Measurements from ENCODE around the gene TNPO3. TPM values are rescaled to one million over a fixed set of nuclear protein-coding genes. Genes with fewer than 3 reads are reported as not detected.

Gene TNPO3
- total RNA-seq, 6 donors from 2014 or later = 21.6 to 37.7 (median 33.0) TPM

DNA sequence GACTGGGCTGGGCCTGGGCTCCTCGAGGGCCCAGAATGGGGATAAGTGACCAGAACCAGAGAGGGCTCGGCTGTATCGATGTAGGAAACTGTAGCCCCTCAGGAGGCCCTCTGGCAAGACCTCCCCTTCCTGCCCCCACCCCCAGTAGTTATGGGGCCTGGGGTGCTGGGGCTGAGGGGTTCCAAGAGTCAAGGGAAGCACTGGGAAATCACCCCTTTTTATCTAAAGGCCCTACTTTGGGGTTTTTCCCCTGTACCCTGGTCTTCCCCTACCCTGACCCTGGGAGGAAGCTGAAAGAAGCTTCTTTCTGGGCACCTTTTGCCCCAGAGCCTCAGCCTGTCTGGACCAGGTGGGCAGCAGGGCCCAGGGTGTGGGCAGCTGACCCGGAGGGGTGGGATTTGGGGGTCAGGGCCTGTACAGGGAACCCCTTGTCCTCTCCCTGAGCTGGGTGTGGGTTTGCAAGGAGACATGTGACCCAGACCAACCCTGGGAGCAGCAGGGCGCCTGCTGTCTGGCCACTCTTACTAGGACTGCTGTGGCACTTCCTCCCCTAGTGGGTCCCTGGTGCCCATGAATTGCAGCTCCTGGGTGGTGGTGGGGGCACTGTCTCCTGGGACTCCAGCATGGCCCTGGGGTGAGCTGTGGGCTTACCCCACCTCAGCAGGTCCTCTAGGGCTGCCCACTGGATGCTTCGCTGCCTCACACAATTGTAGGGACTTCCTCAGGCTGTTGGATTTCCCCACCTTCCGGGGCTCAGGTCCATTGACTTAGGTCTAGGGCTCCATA, 115.6 kb downstream of the TNPO3 start:
- no peaks in the 10 kb centered on the region for H3K27me3 ChIP-seq
- DNase-seq = peak in 1 of 2 donors; percentile 65
- peak overlapping the region in 3 of 4 donors; percentile 58 to 66 (median 65) for H3K4me3 ChIP-seq
- no peak for TF ChIP-seq EP300 (IDR thresholded peaks at IDR 0.05)
- peak in 1 of 4 donors; percentile 52 for TF ChIP-seq POLR2A (IDR thresholded peaks at IDR 0.05)
- TF ChIP-seq, protein P1, sequence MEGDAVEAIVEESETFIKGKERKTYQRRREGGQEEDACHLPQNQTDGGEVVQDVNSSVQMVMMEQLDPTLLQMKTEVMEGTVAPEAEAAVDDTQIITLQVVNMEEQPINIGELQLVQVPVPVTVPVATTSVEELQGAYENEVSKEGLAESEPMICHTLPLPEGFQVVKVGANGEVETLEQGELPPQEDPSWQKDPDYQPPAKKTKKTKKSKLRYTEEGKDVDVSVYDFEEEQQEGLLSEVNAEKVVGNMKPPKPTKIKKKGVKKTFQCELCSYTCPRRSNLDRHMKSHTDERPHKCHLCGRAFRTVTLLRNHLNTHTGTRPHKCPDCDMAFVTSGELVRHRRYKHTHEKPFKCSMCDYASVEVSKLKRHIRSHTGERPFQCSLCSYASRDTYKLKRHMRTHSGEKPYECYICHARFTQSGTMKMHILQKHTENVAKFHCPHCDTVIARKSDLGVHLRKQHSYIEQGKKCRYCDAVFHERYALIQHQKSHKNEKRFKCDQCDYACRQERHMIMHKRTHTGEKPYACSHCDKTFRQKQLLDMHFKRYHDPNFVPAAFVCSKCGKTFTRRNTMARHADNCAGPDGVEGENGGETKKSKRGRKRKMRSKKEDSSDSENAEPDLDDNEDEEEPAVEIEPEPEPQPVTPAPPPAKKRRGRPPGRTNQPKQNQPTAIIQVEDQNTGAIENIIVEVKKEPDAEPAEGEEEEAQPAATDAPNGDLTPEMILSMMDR (IDR thresholded peaks at IDR 0.05) = no peak
- TF ChIP-seq POLR2AphosphoS5 (IDR thresholded peaks at IDR 0.05) = no peak
- no peaks in the 10 kb centered on the region for H3K9me3 ChIP-seq
- peak overlapping the region; percentile 68 to 88 (median 78) for H3K27ac ChIP-seq
- H3K4me1 ChIP-seq = peaks cover 14 to 34% (median 15%) of the 10 kb centered on the region in 4 donors
- 56 to 80% methylated on average over 1 to 7 of the region's 7 CpGs for WGBS, 2 donors
- ATAC-seq (ENCODE audit: low FRiP score in 2 of 2) = peak; percentile 50 to 52
- H3K36me3 ChIP-seq = no peaks in the 10 kb centered on the region

DNA sequence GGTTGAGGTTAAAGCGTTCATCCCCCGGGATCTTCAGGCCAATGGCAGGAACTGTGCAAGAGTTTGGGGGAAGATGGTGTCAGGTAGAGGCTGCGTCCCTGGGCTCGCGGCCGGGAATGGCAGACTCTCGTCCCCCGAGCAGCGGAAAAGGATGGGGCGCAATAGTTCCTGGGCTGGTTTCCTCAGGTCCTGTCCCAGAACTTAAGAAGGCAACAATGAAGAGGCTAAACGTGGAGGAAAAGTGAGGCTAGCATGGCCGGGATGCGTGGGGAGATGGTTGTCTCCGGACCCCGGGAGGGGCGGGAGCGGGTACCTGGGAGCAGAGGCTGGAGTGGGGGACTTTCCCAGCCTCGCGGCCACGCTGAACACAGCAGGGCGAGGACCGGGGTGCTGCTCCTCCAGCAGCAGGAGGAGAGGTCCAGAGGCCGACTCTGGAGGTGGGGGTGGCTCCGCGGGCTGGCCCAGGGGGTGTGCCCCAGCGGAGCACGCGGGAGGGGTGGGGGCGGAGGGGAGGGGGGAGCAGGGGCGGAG, 116.3 kb downstream of the TNPO3 start:
- peaks cover 14 to 34% (median 16%) of the 10 kb centered on the region in 4 donors for H3K4me1 ChIP-seq
- WGBS, 2 donors = 0 to 1% methylated on average over 20 to 24 of the region's 30 CpGs
- peak overlapping the region; percentile 68 to 88 (median 78) for H3K27ac ChIP-seq
- peak; percentile 15 to 36 for ATAC-seq (ENCODE audit: low FRiP score in 2 of 2)
- peak in 1 of 2 donors; percentile 86 for DNase-seq
- no peaks in the 10 kb centered on the region for H3K27me3 ChIP-seq
- no peaks in the 10 kb centered on the region for H3K9me3 ChIP-seq
- peak overlapping the region; percentile 47 to 66 (median 62) for H3K4me3 ChIP-seq
- no peaks in the 10 kb centered on the region for H3K36me3 ChIP-seq
- no peak for TF ChIP-seq EP300 (IDR thresholded peaks at IDR 0.05)
- TF ChIP-seq POLR2A (IDR thresholded peaks at IDR 0.05) = peak in 1 of 4 donors; percentile 52

DNA sequence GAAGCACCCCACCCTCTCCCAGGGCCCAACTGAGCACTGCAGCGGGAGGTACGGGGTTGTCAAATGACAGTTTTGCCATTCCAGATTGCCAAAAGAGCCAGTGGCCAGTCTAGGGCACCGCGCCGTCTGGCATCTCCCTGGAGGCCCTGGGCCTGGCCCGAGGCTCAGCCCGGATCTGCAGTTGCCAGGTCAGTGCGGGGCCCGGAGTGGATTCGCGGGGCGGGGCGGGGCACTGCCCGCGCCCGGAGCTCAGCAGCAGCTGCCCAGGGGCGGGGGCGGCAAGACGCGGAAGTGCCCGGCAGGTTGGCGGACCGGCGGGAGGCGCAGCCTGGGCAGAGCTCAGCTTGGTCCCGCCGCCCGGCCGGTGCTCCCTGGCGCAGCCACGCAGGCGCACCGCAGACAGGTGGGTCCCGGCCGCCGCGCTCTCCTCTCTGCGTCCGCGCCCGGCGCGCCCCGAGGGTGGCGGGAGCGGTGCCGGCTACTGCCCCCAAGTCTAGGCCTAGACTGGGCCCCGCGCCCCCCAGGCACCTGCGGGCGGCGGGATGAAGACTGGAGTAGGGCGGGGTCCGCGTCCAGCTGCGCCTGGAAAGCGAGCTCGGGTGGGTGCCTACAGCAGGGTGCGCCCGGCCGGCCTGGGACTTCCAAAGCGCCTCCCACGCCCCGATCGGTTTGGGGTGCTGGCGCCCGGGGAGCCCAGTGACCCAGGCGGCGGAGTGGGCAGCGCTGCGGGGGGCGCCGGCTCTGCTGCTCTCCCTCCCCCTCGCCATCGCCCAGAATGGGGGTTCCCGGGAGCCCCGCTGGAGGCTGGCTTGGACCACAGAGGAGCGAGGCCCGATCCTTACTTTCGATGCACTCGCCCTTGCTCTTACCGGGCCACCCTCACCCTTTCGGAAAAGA, 117.0 kb downstream of the TNPO3 start, which contains the start of gene IRF5:
TSS of gene IRF5 (plus strand) at position 281 of the 897 bp plus-strand sequence. CDS start 4,155 bp downstream, outside the sequence.
- H3K4me3 ChIP-seq = peak within 1 kb of the TSS; percentile 47 to 66 (median 62)
- H3K27ac ChIP-seq = peak within 1 kb of the TSS; percentile 68 to 88 (median 78)
- no peaks in the 10 kb centered on the region for H3K9me3 ChIP-seq
- H3K36me3 ChIP-seq = no peaks in the 10 kb centered on the region
- ATAC-seq (ENCODE audit: low FRiP score in 2 of 2) (peak in 1 of 2 donors; percentile 62), DNase-seq (peak; percentile 77 to 93)
- peak in 1 of 4 donors; percentile 75 for TF ChIP-seq POLR2A (IDR thresholded peaks at IDR 0.05)
- no peak for TF ChIP-seq POLR2AphosphoS5 (IDR thresholded peaks at IDR 0.05)
- 0 to 4% methylated on average over 17 to 25 of the region's 83 CpGs for WGBS, 2 donors
- H3K4me1 ChIP-seq = peaks cover 14 to 37% (median 18%) of the 10 kb centered on the region in 4 donors
- H3K27me3 ChIP-seq = no peaks in the 10 kb centered on the region

DNA sequence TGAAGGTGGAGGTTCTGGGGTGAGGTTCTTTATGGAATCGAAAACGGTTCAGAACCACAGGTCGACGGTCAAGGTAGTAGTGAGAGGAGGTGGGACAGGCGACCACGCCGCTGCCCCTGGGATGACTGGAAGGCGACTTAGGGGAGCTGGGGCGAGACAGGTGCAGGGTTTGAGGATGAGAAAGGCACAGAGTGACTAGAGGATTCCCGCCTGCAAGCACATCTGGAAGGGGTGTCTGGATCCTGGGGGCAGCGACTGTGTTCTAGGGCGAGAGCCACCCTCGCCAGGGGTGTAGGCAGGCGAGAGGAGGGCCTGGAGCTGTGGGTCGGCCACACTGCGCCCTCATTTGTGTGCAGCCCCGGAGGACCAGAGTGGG, 117.7 kb downstream of the TNPO3 start:
- TF ChIP-seq, protein P1 (IDR thresholded peaks at IDR 0.05) = no peak
- TF ChIP-seq POLR2AphosphoS5 (IDR thresholded peaks at IDR 0.05) (no peak), POLR2A (IDR thresholded peaks at IDR 0.05) (no peak), EP300 (IDR thresholded peaks at IDR 0.05) (no peak)
- peaks cover 14 to 39% (median 18%) of the 10 kb centered on the region in 4 donors for H3K4me1 ChIP-seq
- 65% methylated on average over 14 to 17 of the region's 17 CpGs for WGBS, 2 donors
- H3K9me3 ChIP-seq = no peaks in the 10 kb centered on the region
- H3K4me3 ChIP-seq = peak overlapping the region in 3 of 4 donors; percentile 58 to 66 (median 65)
- no peaks in the 10 kb centered on the region for H3K36me3 ChIP-seq
- ATAC-seq (ENCODE audit: low FRiP score in 2 of 2) (no peak), DNase-seq (no peak)
- H3K27ac ChIP-seq = peak overlapping the region; percentile 68 to 88 (median 78)
- no peaks in the 10 kb centered on the region for H3K27me3 ChIP-seq

DNA sequence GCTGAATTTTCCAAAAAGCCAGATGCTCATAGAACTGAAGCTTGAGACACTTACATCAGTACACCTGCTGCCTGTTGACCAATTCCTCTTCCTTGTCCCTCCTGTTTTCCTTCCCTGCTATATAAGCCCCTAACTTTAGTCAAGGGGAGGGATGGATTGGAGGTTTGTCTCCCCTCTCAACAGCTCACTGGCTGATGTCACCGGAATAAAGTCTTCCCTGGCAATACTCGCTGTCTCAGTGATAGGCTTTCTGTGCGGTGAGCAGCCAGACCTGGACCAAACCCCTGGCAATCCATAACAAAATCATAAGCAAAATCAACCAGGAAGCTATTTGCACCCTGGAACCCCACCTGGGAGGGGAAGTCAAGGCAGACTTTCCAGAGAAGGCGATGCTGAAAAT, 118.1 kb downstream of the TNPO3 start:
- Histone ChIP-seq H3K27me3 (no peaks in the 10 kb centered on the region), H3K27ac (no peak overlapping the region), H3K4me3 (no peak overlapping the region), H3K9me3 (no peaks in the 10 kb centered on the region), H3K36me3 (no peaks in the 10 kb centered on the region), H3K4me1 (peaks cover 14 to 39% (median 18%) of the 10 kb centered on the region in 4 donors)
- TF ChIP-seq EP300 (IDR thresholded peaks at IDR 0.05) (no peak), POLR2AphosphoS5 (IDR thresholded peaks at IDR 0.05) (no peak), POLR2A (IDR thresholded peaks at IDR 0.05) (no peak)
- TF ChIP-seq, protein P1 (IDR thresholded peaks at IDR 0.05) = no peak
- WGBS, 2 donors = 93 to 94% methylated on average over 2 to 4 of the region's 4 CpGs
- DNase-seq = no peak
- no peak for ATAC-seq (ENCODE audit: low FRiP score in 2 of 2)

All from upper lobe of left lung (tissue), 6 donors.